ENCODE data around the gene SPEM1.
A peak's percentile ranks its signal among the peaks of the same experiment; 100 is the strongest.

SPEM1 gene, protein sequence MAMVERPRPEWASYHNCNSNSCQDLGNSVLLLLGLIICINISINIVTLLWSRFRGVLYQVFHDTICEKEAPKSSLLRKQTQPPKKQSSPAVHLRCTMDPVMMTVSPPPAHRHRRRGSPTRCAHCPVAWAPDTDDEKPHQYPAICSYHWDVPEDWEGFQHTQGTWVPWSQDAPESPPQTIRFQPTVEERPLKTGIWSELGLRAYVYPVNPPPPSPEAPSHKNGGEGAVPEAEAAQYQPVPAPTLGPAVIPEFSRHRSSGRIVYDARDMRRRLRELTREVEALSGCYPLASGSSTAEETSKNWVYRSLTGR

DNA sequence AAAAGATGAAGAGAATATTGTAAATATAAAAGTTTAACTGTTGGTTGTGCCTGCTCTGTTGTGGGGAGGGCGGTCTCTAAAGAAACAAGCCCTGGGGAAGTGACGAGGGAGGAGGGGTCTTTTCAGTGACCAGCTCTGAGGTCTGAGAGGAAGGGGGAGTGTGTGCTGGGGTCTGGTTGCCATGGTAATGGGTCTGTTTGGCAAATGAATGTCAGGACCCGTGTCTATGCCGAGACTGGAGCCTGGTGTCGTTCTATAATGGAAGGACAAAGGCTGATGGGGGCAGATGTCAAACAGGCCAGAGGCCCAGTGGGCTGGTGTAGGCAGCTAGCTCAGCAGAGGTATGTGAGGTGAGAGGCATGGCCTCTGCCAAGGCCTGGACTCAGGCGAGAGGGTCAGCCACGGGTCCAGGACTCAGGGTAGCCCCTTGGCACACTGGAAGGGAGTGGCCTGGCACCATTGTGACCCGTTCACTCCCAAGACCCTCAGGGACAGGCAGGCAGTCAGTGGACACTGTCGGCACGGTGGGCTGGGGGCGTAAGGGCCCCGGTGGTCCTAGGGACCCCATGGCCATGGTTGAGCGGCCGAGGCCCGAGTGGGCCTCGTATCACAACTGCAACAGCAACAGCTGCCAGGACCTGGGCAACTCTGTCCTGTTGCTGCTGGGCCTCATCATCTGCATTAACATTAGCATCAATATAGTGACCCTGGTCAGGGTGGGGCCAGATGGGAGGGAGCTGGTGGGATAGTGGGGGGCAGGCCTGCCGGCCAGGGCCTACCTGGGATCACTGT, at the start of gene SPEM1:
TSS of gene SPEM1 (plus strand) at position 506 of the 792 bp plus-strand sequence. CDS start at position 567, 61 bp downstream.
- H3K4me3 ChIP-seq (ENCODE audit: low read depth, low read length), result no peak within 1 kb of the TSS
- in situ Hi-C loops (cut with HindIII; ENCODE audit: low sequenced_read_pairs), result no loop called here
- TF ChIP-seq, protein P1, sequence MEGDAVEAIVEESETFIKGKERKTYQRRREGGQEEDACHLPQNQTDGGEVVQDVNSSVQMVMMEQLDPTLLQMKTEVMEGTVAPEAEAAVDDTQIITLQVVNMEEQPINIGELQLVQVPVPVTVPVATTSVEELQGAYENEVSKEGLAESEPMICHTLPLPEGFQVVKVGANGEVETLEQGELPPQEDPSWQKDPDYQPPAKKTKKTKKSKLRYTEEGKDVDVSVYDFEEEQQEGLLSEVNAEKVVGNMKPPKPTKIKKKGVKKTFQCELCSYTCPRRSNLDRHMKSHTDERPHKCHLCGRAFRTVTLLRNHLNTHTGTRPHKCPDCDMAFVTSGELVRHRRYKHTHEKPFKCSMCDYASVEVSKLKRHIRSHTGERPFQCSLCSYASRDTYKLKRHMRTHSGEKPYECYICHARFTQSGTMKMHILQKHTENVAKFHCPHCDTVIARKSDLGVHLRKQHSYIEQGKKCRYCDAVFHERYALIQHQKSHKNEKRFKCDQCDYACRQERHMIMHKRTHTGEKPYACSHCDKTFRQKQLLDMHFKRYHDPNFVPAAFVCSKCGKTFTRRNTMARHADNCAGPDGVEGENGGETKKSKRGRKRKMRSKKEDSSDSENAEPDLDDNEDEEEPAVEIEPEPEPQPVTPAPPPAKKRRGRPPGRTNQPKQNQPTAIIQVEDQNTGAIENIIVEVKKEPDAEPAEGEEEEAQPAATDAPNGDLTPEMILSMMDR (IDR thresholded peaks at IDR 0.05; ENCODE audit: low read depth, low read length, missing control alignments), result no peak
- no peak for DNase-seq (ENCODE audit: low read depth)

DNA sequence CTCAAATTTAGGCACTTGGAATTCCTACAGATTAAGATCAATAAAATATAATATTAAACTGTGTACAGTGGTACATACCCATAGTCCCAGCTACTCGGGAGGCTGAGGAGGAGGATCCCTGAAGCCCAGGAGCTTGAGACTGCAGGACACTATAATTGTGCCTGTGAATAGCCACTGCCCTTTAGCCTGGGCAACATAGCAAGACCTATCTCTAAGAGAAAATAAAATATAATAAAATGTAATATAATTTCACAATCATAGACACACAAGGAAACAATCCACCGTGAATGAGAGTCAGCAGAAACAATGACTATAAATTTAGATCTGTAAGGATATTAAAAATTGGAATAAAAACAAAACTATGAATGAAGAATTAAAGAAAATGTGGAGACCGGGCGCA, 49.3 kb upstream of the SPEM1 start:
- in situ Hi-C loops (cut with HindIII; ENCODE audit: low sequenced_read_pairs), result no loop called here
- no peak overlapping the region for H3K4me3 ChIP-seq (ENCODE audit: low read depth, low read length)

DNA sequence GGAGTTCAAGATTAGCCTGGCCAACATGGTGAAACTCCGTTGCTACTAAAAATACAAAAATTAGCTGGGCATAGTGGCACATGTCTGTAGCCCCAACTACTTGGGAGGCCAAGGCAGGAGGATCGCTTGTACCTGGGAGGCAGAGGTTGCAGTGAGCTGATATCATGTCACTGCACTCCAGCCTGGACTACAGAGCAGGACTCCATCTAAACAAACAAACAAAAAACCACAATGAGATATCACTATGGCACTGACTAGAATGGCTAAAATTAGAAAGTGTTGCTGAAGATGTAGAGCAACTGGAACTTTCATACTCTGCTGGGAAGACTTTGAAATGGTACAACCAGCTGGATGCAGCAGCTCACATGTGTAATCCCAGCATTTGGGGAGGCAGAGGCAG, 45.8 kb upstream of the SPEM1 start:
- in situ Hi-C loops (cut with HindIII; ENCODE audit: low sequenced_read_pairs), result no loop called here
- DNase-seq (ENCODE audit: low read depth), result no peak
- TF ChIP-seq, protein P1 (IDR thresholded peaks at IDR 0.05; ENCODE audit: low read depth, low read length, missing control alignments), result no peak
- H3K4me3 ChIP-seq (ENCODE audit: low read depth, low read length), result no peak overlapping the region

More for the DNA sequence above, 49.3 kb upstream of the SPEM1 start:
- TF ChIP-seq, protein P1 (IDR thresholded peaks at IDR 0.05; ENCODE audit: low read depth, low read length, missing control alignments), result no peak
- DNase-seq (ENCODE audit: low read depth), result no peak

DNA sequence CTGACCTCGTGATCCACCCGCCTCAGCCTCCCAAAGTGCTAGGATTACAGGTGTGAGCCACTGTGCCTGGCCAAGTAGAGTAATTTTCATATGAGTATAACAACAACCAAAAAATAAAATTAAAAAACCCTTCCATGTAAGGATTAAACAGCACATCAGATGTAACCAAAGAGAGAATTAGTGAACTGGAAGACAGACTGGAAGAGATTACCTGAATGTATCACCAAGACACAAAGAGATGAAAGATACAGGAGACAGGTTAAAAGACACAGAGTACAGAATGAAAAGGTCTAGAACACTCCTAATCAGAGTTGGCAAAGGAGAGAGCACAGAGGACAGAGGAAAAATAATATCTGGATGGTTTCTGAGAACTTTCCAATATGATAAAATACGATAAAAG, 41.0 kb upstream of the SPEM1 start:
- TF ChIP-seq, protein P1 (IDR thresholded peaks at IDR 0.05; ENCODE audit: low read depth, low read length, missing control alignments), result no peak
- in situ Hi-C loops (cut with HindIII; ENCODE audit: low sequenced_read_pairs), result no loop called here
- H3K4me3 ChIP-seq (ENCODE audit: low read depth, low read length), result no peak overlapping the region
- DNase-seq (ENCODE audit: low read depth), result no peak

DNA sequence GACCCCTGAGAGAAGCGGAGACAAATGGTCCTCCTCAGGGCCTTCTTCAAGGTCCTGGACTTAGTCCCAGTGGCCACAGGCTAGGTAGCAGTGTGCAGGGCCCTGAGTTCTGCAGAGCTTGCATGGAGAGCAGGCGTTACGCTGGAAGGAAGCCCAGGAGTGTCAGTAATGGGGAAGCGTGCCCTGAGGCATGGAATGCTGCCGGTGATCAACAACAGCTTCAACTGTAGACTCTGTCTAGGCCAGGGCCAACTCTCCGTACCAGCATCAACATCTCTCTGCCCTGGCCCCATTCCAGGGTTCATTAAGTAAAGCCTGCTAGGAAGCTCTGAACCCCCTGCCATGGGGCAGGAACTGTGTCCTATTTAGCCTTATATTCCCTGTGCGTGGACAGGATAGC, 39.8 kb upstream of the SPEM1 start:
- TF ChIP-seq, protein P1 (IDR thresholded peaks at IDR 0.05; ENCODE audit: low read depth, low read length, missing control alignments), result no peak
- no peak for DNase-seq (ENCODE audit: low read depth)
- H3K4me3 ChIP-seq (ENCODE audit: low read depth, low read length), result no peak overlapping the region
- in situ Hi-C loops (cut with HindIII; ENCODE audit: low sequenced_read_pairs), result no loop called here

DNA sequence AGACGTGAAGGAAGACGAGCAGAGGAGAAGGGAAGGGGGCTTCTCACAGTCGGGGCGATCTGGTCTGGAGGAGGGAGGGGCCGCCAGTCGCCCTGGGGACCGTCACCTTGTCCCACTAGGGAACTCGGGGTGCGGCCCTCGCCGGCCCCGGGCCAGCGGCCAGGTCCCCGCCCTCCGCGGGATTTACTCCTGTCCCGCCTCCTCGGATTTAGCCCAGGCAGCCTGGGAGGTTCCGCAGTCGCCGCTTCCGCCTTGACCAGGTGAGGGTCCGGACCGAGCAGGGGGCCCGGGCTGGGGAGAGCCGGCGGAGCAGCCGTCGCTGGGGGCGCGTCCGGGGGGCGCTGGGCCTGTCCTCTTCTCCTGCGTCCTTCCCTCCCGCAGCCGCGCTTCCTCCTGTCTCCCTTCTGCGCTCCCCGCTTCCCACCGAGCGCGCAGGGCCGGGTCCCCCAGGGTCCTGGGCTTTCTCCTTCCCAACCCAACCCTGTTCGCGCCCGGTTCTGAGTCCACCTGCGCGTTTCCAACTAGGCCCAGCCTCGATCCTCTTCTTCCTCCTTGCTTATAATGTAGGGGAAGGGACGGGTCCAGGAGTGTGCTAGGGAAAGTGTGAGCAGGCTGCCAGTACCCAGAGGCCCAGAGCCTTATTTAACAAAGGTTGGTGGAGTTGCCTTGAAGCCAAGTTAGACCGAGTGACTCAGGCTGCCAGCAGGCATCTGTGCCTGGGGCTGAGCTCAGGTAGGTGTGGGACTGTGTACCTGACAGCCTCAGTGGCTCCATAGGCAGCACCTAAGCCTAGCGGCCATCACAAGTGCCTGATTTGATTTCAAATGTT, 39.1 kb upstream of the SPEM1 start, which contains the start of gene TNK1:
TSS of gene TNK1 (plus strand) at position 235 of the 829 bp plus-strand sequence. CDS start 1,838 bp downstream, outside the sequence.
- no peak for DNase-seq (ENCODE audit: low read depth)
- in situ Hi-C loops (cut with HindIII; ENCODE audit: low sequenced_read_pairs), result no loop called here
- H3K4me3 ChIP-seq (ENCODE audit: low read depth, low read length), result peak within 1 kb of the TSS; percentile 28
- TF ChIP-seq, protein P1 (IDR thresholded peaks at IDR 0.05; ENCODE audit: low read depth, low read length, missing control alignments), result no peak
